ENCODE data around the gene ELOVL5.

ELOVL5 gene

GRCh38 chr6:53236241-53236640 lies 112.5 kb downstream of the ELOVL5 start:
- no peak for DNase-seq

DNA sequence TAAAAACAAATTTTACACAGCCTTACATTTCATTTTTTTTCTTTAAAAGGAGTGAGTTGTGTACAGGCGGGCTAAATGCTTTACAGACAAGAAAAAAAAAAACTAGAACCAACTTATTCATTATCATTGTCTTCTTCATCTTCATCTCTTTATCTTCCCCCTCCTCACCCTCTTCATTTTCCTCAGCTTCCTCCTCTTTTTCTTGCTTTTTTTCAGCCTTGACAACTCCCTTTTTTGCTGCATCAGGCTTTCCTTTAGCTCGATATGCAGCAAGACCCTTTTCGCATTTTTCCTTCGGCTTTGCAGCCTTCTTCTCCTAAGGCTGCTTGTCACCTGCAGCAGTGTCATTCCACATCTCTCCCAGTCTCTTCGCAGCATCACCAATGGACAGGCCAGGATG lies 113.2 kb downstream of the ELOVL5 start:
- DNase-seq, result no peak

DNA sequence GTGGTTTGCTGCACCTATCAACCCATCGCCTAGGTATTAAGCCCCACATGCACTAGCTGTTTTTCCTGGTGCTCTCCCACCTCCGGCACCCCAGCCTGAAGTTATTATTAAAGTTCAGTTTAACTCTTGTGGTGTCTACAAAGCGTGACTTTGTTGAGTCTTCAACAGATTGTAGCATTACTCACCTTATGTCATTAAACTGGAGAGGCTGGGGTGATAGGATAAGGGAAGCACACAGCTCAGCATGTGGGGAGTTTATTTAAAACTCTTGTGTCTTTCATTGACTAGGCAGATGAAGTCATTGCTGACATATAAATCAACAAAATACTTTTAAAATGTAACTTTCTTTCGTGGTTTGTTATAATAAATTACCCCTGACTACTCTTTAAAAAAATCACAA lies 115.4 kb downstream of the ELOVL5 start:
- no peak for DNase-seq

DNA sequence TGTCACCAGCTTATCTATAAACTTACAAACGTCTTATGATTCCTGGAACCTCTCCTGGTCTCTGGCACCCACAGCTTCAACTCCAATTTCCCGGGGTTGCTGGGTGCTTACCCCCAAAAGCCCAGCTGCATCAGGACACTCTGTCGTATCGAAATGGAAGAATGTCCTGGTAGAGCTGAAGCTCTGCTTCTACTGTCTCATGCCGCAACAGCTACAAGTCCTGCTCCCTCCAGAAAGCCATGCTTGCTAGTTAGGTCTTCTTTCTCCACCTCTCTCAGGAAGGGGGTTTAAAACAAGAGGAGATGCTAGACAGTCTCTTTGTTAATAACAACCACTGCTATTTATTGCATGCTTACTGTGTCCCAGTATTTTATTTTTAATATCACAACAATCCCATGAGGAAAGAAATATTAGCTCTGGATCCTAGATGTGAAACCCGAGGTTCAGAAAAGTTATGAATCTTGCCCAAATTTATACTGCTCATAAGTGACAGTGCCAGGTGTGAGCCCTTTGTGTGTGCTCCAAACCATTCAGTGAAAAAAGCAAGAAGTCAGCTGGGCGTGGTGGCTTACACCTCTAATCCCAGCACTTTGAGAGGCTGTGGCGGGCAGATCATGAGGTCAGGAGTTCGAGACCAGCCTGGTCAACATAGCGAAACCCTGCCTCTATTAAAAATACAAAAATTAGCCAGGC lies 117.8 kb downstream of the ELOVL5 start:
- no peak for DNase-seq

- no peak for DNase-seq
These were observed 120.9 kb downstream of the ELOVL5 start for GRCh38 chr6:53227847-53228246.

DNA sequence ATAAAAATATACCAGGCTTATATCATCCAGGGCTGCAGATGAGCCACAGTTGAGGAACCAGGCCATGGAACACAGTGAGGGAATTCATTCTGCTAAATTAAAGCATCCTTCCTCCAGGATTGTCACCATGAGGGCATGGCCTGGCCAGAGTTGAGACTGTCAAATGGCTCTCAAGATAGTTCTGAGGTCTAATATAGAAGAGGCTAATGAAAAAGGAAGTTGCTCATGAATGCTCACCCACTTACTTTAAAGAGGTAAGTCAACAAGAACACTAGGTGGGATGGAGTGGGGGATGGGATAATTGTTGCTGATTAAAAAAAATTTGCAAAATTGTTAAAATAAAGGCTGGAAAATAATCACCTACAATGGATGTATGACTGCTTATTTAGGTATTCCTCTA lies 128.1 kb downstream of the ELOVL5 start:
- DNase-seq, result no peak
